Body of pancreas (tissue), 4 donors: ENCODE results near the gene AATF.

Experiments used
- CTCF ChIP-seq, 7 experiments: fragments of 450-650 bp in 4 of 7; fragments of 200-600 bp in 3 of 7; sonication (generic) in 3 of 7; IDR thresholded peaks; one replicate each; pipeline ENCODE4 v1.5.1; 2016 to 2019; ENCODE audit warnings: antibody characterized with exemption in 7 of 7
- POLR2A ChIP-seq, 3 donors: fragments of 450-650 bp; IDR thresholded peaks; one replicate each; pipeline ENCODE4 v1.6.1; 2016; ENCODE audit warnings: antibody characterized with exemption in 3 of 3, mild to moderate bottlenecking in 2 of 3

GRCh38 chr17:36926226-36926625 is 22.5 kb upstream of the AATF start:
- TF ChIP-seq CTCF (IDR thresholded peaks at IDR 0.05) (no peak), POLR2A (IDR thresholded peaks at IDR 0.05) (no peak)
